ENCODE results near the gene NALCN.

Gene NALCN

DNA sequence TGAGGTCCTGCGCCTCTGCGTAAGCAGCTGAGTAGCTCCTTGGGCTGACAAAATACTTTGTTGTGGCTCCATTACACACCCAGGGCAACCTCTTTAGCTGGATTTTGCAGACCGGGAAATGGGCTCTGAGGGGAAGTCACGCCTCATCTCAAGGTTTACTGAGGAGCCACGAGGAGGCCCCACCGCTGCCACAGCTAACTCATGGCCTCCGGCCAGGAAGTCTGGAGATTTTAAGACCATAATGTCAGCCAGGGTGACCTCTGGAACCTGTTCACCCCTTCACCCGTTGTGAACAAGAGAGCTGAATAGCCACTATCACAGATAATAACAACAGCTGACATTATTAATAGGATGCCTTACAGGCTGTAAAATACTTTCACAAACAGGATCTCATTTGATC lies 390.4 kb downstream of the NALCN start:
- Histone ChIP-seq H3K27ac (ENCODE audit: low read depth, low read length) (no peak overlapping the region), H3K36me3 (ENCODE audit: control insufficient read depth, insufficient read depth, low read length) (no peaks in the 10 kb centered on the region), H3K4me3 (ENCODE audit: low read depth, low read length) (no peak overlapping the region), H3K9me3 (ENCODE audit: control insufficient read depth, insufficient read depth, low read depth, low read length) (no peaks in the 10 kb centered on the region), H3K4me1 (ENCODE audit: control insufficient read depth, insufficient read depth, low read length) (no peaks in the 10 kb centered on the region), H3K27me3 (ENCODE audit: control insufficient read depth, insufficient read depth, low read length) (no peaks in the 10 kb centered on the region), H3K9ac (ENCODE audit: low read length) (no peak overlapping the region)

DNA sequence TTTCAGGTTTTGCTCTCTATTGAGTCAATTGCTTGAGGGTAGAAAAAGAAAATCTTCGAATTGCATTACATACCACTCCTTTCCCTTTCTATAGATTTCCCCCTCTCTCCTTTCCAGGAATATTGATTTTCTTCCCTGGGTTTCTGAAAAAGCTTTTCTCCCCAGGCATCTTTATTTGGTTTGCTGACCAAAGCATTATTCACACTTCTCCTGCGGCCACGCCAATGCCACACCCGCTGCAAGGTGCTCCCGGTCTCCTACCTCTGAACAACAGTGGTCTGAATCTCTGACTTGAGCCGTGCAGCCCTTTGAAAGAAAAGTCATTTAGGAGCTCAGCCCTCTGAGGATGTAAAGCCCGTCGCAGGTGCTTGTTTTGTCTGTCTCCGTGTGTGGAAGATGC lies 390.8 kb downstream of the NALCN start:
- Histone ChIP-seq H3K4me3 (ENCODE audit: low read depth, low read length) (no peak overlapping the region), H3K36me3 (ENCODE audit: control insufficient read depth, insufficient read depth, low read length) (no peaks in the 10 kb centered on the region), H3K9ac (ENCODE audit: low read length) (no peak overlapping the region), H3K9me3 (ENCODE audit: control insufficient read depth, insufficient read depth, low read depth, low read length) (no peaks in the 10 kb centered on the region), H3K4me1 (ENCODE audit: control insufficient read depth, insufficient read depth, low read length) (no peaks in the 10 kb centered on the region), H3K27me3 (ENCODE audit: control insufficient read depth, insufficient read depth, low read length) (no peaks in the 10 kb centered on the region), H3K27ac (ENCODE audit: low read depth, low read length) (no peak overlapping the region)

DNA sequence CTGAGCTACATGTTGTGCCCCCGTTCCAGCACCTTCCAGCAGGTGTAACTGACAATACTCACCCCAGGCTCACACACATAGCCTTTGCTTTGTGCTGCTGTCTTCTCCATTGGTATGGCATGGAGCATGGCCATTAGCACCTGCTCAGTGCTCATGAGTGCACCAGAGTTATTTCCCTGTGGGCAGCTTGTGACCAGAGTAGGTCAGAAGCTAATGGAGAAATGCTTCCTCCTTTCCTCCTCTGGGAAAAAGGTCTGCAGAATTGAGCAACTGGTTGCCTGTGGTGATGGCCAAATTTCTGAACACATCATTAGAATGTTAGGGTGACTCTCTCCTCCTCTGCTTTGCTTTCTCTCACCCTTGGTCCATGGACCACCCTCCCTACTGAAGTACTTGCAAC lies 397.2 kb downstream of the NALCN start:
- no peak overlapping the region for H3K27ac ChIP-seq (ENCODE audit: low read depth, low read length)
- H3K9me3 ChIP-seq (ENCODE audit: control insufficient read depth, insufficient read depth, low read depth, low read length), result no peaks in the 10 kb centered on the region
- H3K4me3 ChIP-seq (ENCODE audit: low read depth, low read length), result no peak overlapping the region
- no peaks in the 10 kb centered on the region for H3K27me3 ChIP-seq (ENCODE audit: control insufficient read depth, insufficient read depth, low read length)
- no peak overlapping the region for H3K9ac ChIP-seq (ENCODE audit: low read length)
- H3K36me3 ChIP-seq (ENCODE audit: control insufficient read depth, insufficient read depth, low read length), result no peaks in the 10 kb centered on the region
- 0 out of 2 replicates have a peak, but pooled peaks cover 3% of the 10 kb centered on the region for H3K4me1 ChIP-seq (ENCODE audit: control insufficient read depth, insufficient read depth, low read length)

DNA sequence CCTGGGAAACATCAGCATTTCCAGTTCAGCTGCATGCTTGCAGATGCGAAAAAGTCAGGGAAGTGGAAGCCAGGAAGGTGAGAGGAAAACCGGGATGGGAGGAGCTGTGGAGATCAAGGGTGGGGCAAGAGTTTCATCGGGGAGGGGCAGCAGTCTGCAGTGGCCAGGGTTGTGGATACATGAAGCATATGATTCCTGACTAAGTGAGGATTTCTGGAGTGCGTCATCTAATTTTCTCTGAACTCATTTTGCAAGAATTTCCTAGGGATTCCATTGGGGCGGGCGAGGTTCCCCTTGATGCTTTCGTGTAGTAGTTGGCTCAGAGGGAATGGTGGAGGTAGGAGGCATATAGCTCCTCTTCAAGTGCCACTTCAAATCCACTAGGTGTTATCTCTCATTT lies 397.6 kb downstream of the NALCN start:
- Histone ChIP-seq H3K4me1 (ENCODE audit: control insufficient read depth, insufficient read depth, low read length) (0 out of 2 replicates have a peak, but pooled peaks cover 3% of the 10 kb centered on the region), H3K9me3 (ENCODE audit: control insufficient read depth, insufficient read depth, low read depth, low read length) (no peaks in the 10 kb centered on the region), H3K9ac (ENCODE audit: low read length) (no peak overlapping the region), H3K27me3 (ENCODE audit: control insufficient read depth, insufficient read depth, low read length) (no peaks in the 10 kb centered on the region), H3K27ac (ENCODE audit: low read depth, low read length) (no peak overlapping the region), H3K4me3 (ENCODE audit: low read depth, low read length) (no peak overlapping the region), H3K36me3 (ENCODE audit: control insufficient read depth, insufficient read depth, low read length) (no peaks in the 10 kb centered on the region)

DNA sequence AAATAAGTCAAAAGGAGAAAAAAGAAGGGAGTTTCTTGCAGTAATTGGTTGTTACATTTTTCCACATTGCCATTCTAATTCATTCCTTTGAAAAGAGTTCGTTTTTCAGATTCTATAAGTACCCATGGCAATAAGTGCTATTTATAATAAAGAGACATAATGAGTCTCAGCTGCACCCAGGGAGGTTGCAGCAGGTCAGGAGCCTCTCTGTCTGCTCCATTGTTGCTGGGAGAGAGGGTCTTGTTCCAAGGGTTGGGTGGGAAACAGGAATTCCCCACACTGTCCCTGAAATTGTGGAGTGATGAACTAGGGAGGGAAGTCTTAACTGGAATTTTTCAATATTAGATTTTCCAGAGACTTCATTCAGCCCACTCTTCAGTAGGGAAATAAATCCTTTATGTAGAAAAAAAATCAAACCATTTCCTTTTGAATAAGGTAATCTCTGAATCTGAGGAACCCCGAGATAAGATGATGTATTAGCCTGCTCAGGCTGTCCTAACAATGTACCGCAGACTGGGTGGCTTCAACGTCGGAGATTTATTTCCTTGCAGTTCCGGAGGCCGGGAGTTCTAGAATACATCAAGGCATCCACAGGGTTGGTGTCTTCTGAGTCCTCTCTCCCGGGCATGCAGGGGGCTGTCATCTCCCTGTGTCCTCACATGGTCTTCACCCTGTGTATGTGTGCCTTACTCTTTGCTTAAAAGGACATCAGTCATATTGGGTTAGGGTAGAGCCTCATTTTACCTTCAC lies 399.0 kb downstream of the NALCN start:
- H3K4me3 ChIP-seq (ENCODE audit: low read depth, low read length), result no peak overlapping the region
- H3K4me1 ChIP-seq (ENCODE audit: control insufficient read depth, insufficient read depth, low read length), result 0 out of 2 replicates have a peak, but pooled peaks cover 3% of the 10 kb centered on the region
- no peak overlapping the region for H3K9ac ChIP-seq (ENCODE audit: low read length)
- no peak overlapping the region for H3K27ac ChIP-seq (ENCODE audit: low read depth, low read length)
- no peaks in the 10 kb centered on the region for H3K36me3 ChIP-seq (ENCODE audit: control insufficient read depth, insufficient read depth, low read length)
- H3K9me3 ChIP-seq (ENCODE audit: control insufficient read depth, insufficient read depth, low read depth, low read length), result no peaks in the 10 kb centered on the region
- no peaks in the 10 kb centered on the region for H3K27me3 ChIP-seq (ENCODE audit: control insufficient read depth, insufficient read depth, low read length)

DNA sequence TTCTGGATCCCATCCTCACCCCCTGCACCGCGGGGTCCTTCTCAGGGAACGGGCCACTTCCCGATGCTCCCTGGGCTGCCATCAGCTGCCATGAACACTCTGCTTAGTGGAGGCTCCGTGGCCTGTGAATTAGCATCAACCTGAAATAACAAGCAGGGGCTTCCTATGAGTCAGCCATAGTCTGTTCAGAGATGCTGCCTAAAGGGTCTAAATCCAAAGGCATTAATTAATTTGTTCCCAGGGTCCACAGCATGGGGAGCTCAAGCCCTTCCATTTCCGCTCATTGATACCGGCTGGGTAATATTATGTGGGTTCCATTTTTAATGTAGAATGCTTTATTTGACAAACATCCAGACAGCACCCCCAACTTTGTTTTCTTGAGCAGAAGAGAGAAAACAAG lies 399.8 kb downstream of the NALCN start:
- 0 out of 2 replicates have a peak, but pooled peaks cover 3% of the 10 kb centered on the region for H3K4me1 ChIP-seq (ENCODE audit: control insufficient read depth, insufficient read depth, low read length)
- no peak overlapping the region for H3K27ac ChIP-seq (ENCODE audit: low read depth, low read length)
- H3K9me3 ChIP-seq (ENCODE audit: control insufficient read depth, insufficient read depth, low read depth, low read length), result no peaks in the 10 kb centered on the region
- H3K9ac ChIP-seq (ENCODE audit: low read length), result no peak overlapping the region
- no peaks in the 10 kb centered on the region for H3K36me3 ChIP-seq (ENCODE audit: control insufficient read depth, insufficient read depth, low read length)
- no peak overlapping the region for H3K4me3 ChIP-seq (ENCODE audit: low read depth, low read length)
- H3K27me3 ChIP-seq (ENCODE audit: control insufficient read depth, insufficient read depth, low read length), result no peaks in the 10 kb centered on the region

DNA sequence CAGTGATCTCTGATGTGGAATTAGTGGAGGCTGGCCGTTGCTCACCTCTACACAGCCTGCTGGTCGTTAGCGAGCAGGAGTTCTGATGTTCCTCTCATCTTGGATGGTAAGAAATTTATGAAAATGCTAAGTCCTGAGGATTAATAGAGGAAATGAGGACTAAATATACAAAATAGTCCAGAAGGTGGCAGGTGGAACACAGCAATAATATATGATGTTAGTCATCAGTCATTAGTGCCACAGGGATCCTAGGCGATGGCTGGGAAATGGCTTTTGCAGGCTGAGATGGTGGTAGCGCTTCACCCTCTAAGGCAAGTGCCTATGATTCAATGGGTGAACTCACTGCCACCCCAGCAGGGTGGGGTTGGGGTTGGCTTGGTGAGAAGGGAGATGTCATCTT lies 403.1 kb downstream of the NALCN start:
- Histone ChIP-seq H3K27me3 (ENCODE audit: control insufficient read depth, insufficient read depth, low read length) (no peaks in the 10 kb centered on the region), H3K4me1 (ENCODE audit: control insufficient read depth, insufficient read depth, low read length) (peaks cover under 1% of the 10 kb centered on the region; the same call in 1 of the 2 replicates), H3K27ac (ENCODE audit: low read depth, low read length) (no peak overlapping the region), H3K36me3 (ENCODE audit: control insufficient read depth, insufficient read depth, low read length) (no peaks in the 10 kb centered on the region), H3K9me3 (ENCODE audit: control insufficient read depth, insufficient read depth, low read depth, low read length) (no peaks in the 10 kb centered on the region), H3K9ac (ENCODE audit: low read length) (no peak overlapping the region), H3K4me3 (ENCODE audit: low read depth, low read length) (no peak overlapping the region)

DNA sequence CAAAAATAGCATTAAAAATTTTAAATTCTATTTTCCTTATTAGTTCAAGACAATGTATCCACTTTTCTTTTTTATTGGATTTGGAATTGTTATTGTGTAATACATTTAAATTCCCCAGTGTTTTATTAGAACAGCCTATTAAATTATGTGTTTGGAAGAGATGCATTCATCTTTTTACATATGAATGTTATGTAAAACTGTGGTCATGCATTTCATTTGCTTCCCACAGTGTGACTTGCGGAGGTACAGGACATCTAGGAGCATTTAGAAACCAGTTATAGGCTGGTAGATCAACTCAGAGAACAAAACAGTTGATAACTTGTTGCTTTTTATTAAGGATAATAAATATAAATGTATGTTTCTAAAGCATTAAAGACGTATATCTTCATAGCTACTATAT lies 406.2 kb downstream of the NALCN start:
- no peaks in the 10 kb centered on the region; the same call in 1 of the 2 replicates for H3K4me1 ChIP-seq (ENCODE audit: control insufficient read depth, insufficient read depth, low read length)
- no peak overlapping the region for H3K27ac ChIP-seq (ENCODE audit: low read depth, low read length)
- no peaks in the 10 kb centered on the region for H3K36me3 ChIP-seq (ENCODE audit: control insufficient read depth, insufficient read depth, low read length)
- H3K9me3 ChIP-seq (ENCODE audit: control insufficient read depth, insufficient read depth, low read depth, low read length), result no peaks in the 10 kb centered on the region
- no peak overlapping the region for H3K9ac ChIP-seq (ENCODE audit: low read length)
- no peaks in the 10 kb centered on the region for H3K27me3 ChIP-seq (ENCODE audit: control insufficient read depth, insufficient read depth, low read length)
- H3K4me3 ChIP-seq (ENCODE audit: low read depth, low read length), result no peak overlapping the region

DNA sequence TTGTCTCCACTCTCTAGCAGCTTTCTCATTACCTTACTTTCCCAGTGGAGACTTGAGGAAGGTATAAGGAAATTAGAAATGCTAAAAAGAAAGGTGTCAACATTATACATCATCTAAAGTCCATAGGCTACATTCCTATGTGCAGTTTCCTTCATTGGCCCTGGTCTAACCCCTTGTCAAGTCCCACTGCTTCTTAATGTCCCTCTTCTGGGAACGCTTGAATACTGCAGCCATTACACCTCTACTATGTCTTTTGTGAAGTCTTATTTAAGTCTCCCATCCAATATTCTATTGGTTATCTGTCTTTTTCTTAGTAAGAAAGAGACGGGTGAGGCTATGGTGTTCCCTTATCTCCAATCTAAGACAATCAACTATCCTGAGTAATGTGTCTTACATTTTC lies 409.1 kb downstream of the NALCN start:
- Histone ChIP-seq H3K9me3 (ENCODE audit: control insufficient read depth, insufficient read depth, low read depth, low read length) (no peaks in the 10 kb centered on the region), H3K4me1 (ENCODE audit: control insufficient read depth, insufficient read depth, low read length) (no peaks in the 10 kb centered on the region; the same call in 1 of the 2 replicates), H3K36me3 (ENCODE audit: control insufficient read depth, insufficient read depth, low read length) (no peaks in the 10 kb centered on the region), H3K9ac (ENCODE audit: low read length) (no peak overlapping the region), H3K27ac (ENCODE audit: low read depth, low read length) (no peak overlapping the region), H3K4me3 (ENCODE audit: low read depth, low read length) (no peak overlapping the region), H3K27me3 (ENCODE audit: control insufficient read depth, insufficient read depth, low read length) (no peaks in the 10 kb centered on the region)
